ENCODE measurements around the gene OR52I2. TPM values are rescaled to one million over a fixed set of nuclear protein-coding genes. Genes with fewer than 3 reads are reported as not detected.

The OR52I2 gene
- total RNA-seq, 3 donors from 2014 or later = not detected

DNA sequence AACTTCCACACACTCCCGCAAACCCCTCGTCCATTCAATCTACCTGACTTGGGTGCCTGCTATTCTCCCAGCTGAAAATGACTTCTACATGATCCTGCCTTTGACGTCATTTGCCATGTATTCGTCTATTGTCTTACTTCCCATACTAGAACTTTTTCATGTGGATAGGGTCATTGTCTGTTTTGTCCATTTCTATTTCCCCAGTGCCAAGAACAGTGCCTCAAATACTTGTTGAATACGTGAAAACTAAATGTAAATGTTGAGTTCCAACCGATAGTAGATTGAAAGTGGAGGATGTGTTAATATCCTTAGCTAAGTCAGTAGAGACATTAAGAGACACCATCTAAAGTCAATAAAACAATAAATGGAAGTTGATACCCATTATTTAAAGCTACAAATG lies 25.6 kb downstream of the OR52I2 start:
- no peaks in the 10 kb centered on the region for H3K4me1 ChIP-seq
- H3K27me3 ChIP-seq = no peaks in the 10 kb centered on the region
- H3K27ac ChIP-seq = peak overlapping the region; percentile 88 to 89
- H3K4me3 ChIP-seq = peak overlapping the region; percentile 59 to 76 (median 69)
- no peaks in the 10 kb centered on the region for H3K36me3 ChIP-seq
- intact Hi-C loops (cut with DNase I; ENCODE audit: low total_unique reads) = no loop called here
- TF ChIP-seq POLR2A (IDR thresholded peaks at IDR 0.05) (no peak), POLR2AphosphoS5 (IDR thresholded peaks at IDR 0.05) (no peak)
- TF ChIP-seq, protein P1, sequence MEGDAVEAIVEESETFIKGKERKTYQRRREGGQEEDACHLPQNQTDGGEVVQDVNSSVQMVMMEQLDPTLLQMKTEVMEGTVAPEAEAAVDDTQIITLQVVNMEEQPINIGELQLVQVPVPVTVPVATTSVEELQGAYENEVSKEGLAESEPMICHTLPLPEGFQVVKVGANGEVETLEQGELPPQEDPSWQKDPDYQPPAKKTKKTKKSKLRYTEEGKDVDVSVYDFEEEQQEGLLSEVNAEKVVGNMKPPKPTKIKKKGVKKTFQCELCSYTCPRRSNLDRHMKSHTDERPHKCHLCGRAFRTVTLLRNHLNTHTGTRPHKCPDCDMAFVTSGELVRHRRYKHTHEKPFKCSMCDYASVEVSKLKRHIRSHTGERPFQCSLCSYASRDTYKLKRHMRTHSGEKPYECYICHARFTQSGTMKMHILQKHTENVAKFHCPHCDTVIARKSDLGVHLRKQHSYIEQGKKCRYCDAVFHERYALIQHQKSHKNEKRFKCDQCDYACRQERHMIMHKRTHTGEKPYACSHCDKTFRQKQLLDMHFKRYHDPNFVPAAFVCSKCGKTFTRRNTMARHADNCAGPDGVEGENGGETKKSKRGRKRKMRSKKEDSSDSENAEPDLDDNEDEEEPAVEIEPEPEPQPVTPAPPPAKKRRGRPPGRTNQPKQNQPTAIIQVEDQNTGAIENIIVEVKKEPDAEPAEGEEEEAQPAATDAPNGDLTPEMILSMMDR (IDR thresholded peaks at IDR 0.05) = no peak
- DNase-seq (ENCODE audit: low spot score in 2 of 2) = no peak
- no peaks in the 10 kb centered on the region for H3K9me3 ChIP-seq

DNA sequence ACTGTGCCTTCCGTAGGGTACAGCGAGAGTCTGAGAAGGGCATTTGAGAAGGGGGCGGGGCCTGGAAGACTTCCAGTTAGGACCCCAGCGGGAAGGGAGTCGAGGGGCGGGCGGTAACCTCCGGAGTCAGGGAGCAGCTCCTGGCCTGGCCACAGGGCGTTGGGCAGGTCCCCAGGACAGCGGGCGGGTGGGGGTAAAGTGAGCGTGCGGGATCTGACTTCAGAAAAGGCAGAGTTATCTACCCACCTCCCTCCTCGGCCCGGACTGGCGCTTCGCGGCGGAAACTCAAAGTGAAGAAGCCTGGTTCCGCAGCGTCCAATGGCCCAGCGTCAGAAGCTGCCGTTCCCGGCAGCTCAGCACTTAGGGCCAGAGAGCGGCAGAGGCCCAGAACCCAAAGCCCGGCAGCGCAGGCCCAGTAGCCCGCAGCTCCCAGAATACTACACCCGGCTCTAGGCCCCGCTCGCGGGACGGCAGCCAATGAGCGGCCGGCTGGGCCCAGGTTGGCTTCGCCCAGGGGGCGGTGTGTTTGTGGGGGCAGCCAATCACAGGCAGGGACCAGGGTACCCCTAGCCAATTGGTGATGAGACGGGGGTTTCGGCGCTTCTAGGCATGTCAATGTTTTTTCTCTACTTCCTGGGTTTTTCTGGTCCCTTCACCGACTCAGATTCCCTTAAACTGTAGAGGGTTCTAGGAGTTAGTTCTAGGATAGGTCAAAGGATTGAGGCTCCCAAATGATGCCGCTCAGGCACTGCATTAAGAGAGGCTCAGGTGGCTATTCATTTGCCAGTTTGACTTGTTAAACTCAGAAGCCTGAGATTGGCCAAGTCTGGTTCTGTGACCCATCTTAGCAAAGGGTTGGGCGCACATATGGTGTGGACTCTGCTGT lies 26.5 kb downstream of the OR52I2 start, which contains the start of gene TRIM68:
TSS of gene TRIM68 (minus strand) at position 451 of the 886 bp plus-strand sequence. CDS start 2,727 bp downstream, outside the sequence.
- DNase-seq (ENCODE audit: low spot score in 2 of 2) = peak; percentile 93
- H3K4me3 ChIP-seq = peak within 1 kb of the TSS; percentile 59 to 76 (median 69)
- no peaks in the 10 kb centered on the region for H3K36me3 ChIP-seq
- H3K27me3 ChIP-seq = no peaks in the 10 kb centered on the region
- intact Hi-C loops (cut with DNase I; ENCODE audit: low total_unique reads) = no loop called here
- TF ChIP-seq POLR2AphosphoS5 (IDR thresholded peaks at IDR 0.05) = peak in 2 of 3 donors; percentile 36 to 51
- peak; percentile 59 for TF ChIP-seq POLR2A (IDR thresholded peaks at IDR 0.05)
- TF ChIP-seq, protein P1 (IDR thresholded peaks at IDR 0.05) = no peak
- H3K27ac ChIP-seq = peak within 1 kb of the TSS; percentile 88 to 89
- H3K4me1 ChIP-seq = no peaks in the 10 kb centered on the region
- H3K9me3 ChIP-seq = no peaks in the 10 kb centered on the region

DNA sequence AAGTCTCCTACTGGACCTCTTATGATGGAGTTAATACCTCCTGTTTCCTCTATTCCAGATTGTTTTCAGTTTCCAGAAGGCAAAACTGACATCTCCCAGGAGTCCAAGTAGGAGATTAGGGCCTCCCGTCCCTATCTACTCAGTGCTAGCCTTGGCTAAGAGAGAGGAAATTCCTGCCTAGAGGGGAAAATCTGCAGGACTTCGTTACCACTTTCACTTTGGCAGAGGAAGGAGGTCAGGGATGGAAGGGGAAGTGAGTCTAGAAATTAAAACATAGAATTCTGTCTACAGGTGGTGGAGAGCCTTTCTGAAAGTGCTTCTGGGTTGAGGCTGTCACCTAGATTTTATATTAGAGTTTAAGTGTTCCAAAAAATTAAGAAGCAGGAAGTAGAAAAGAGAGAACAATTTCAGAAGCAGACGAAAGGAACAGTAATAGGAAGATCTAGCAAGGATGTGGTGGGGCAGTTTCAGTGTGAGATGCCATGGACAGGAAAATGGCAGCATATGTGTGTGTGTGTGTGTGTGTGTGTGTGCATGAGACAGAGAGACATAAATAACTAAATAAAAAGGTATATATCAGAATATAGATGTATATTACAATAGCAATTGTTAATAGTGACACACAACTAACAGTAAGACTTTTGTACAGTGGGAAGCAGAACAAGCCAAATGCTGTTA lies 28.9 kb downstream of the OR52I2 start:
- H3K4me1 ChIP-seq = no peaks in the 10 kb centered on the region
- intact Hi-C loops (cut with DNase I; ENCODE audit: low total_unique reads) = no loop called here
- H3K9me3 ChIP-seq = no peaks in the 10 kb centered on the region
- no peaks in the 10 kb centered on the region for H3K36me3 ChIP-seq
- H3K4me3 ChIP-seq = peak overlapping the region in 1 of 3 donors; percentile 23
- no peaks in the 10 kb centered on the region for H3K27me3 ChIP-seq
- TF ChIP-seq, protein P1 (IDR thresholded peaks at IDR 0.05) = no peak
- no peak for TF ChIP-seq POLR2AphosphoS5 (IDR thresholded peaks at IDR 0.05)
- TF ChIP-seq POLR2A (IDR thresholded peaks at IDR 0.05) = no peak
- no peak for DNase-seq (ENCODE audit: low spot score in 2 of 2)
- H3K27ac ChIP-seq = no peak overlapping the region

DNA sequence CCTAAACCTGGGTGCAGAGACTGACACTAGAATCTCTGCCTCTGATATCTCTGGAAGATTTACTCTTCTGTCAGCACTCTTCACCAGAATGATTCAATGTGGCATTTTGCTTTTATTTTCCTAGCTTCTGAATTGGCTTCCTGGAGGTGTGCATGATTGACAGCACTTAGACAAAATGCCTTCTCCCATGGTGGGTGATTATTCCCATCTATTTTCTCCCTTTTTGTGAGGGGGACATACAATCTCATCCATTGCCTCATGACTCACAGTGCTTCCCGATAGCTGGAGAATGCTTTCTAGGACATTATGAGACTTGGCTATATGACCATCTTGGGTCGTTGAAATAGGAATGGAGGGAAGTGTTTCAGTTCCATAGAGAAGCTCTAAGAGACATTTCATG lies 30.4 kb downstream of the OR52I2 start:
- intact Hi-C loops (cut with DNase I; ENCODE audit: low total_unique reads) = no loop called here
- H3K36me3 ChIP-seq = no peaks in the 10 kb centered on the region
- H3K9me3 ChIP-seq = no peaks in the 10 kb centered on the region
- no peak overlapping the region for H3K4me3 ChIP-seq
- H3K4me1 ChIP-seq = no peaks in the 10 kb centered on the region
- H3K27ac ChIP-seq = no peak overlapping the region
- TF ChIP-seq POLR2A (IDR thresholded peaks at IDR 0.05) (no peak), POLR2AphosphoS5 (IDR thresholded peaks at IDR 0.05) (no peak)
- TF ChIP-seq, protein P1 (IDR thresholded peaks at IDR 0.05) = no peak
- H3K27me3 ChIP-seq = no peaks in the 10 kb centered on the region
- no peak for DNase-seq (ENCODE audit: low spot score in 2 of 2)
